Measurements from ENCODE around the gene RBM15B. TPM values are rescaled to one million over a fixed set of nuclear protein-coding genes. Genes with fewer than 3 reads are reported as not detected.
A peak's percentile ranks its signal among the peaks of the same experiment; 100 is the strongest.

RBM15B gene
- total and polyA plus RNA-seq, 2 experiments from 2014 or later: 16.3 to 57.9 TPM

GRCh38 chr3:51429138-51429537 is 38.1 kb downstream of the RBM15B start:
- DNase-seq (ENCODE audit: low spot score): no peak
- no peaks in the 10 kb centered on the region for H3K9me3 Mint-ChIP-seq
- Histone ChIP-seq H2AFZ (no peak overlapping the region), H3K4me2 (no peak overlapping the region), H3K36me3 (ENCODE audit: insufficient read depth) (peaks cover 11% of the 10 kb centered on the region), H4K20me1 (replicated peaks; ENCODE audit: insufficient read depth) (no peaks in the 10 kb centered on the region; the same call in 1 of the 2 replicates), H3K27me3 (ENCODE audit: insufficient read depth) (no peaks in the 10 kb centered on the region), H3K27ac (ENCODE audit: low read depth) (no peak overlapping the region), H3F3A (replicated peaks; ENCODE audit: low read depth) (no peaks in the 10 kb centered on the region), H3K79me2 (replicated peaks; ENCODE audit: insufficient read depth) (peaks cover 4% of the 10 kb centered on the region; the same call in 1 of the 2 replicates), H3K4me1 (ENCODE audit: insufficient read depth) (no peaks in the 10 kb centered on the region), H3K4me3 (no peak overlapping the region), H3K9me2 (ENCODE audit: insufficient read depth) (no peaks in the 10 kb centered on the region)
- H3K27ac Mint-ChIP-seq: no peak overlapping the region
- no peaks in the 10 kb centered on the region for H3K4me1 Mint-ChIP-seq
- H3K36me3 Mint-ChIP-seq (ENCODE audit: low read depth): peaks cover 43% of the 10 kb centered on the region; the same call in 2 of the 3 replicates
- no peak for ATAC-seq
- TF ChIP-seq EZH2phosphoT487 (IDR thresholded peaks at IDR 0.05; ENCODE audit: unreplicated experiment): no peak
- no peak overlapping the region for H3K4me3 Mint-ChIP-seq
- peaks cover 2% of the 10 kb centered on the region for H3K27me3 Mint-ChIP-seq (ENCODE audit: insufficient read depth, low read depth, poor library complexity)

- peaks cover 6% of the 10 kb centered on the region for H3K36me3 ChIP-seq (ENCODE audit: insufficient read depth)
- Mint-ChIP-seq H3K4me3 (no peak overlapping the region), H3K27ac (no peak overlapping the region), H3K27me3 (ENCODE audit: insufficient read depth, low read depth, poor library complexity) (peaks cover 1% of the 10 kb centered on the region), H3K9me3 (no peaks in the 10 kb centered on the region), H3K36me3 (ENCODE audit: low read depth) (peaks cover 34% of the 10 kb centered on the region), H3K4me1 (no peaks in the 10 kb centered on the region)
- H4K20me1 ChIP-seq (replicated peaks; ENCODE audit: insufficient read depth): peaks cover 4% of the 10 kb centered on the region; the same call in 1 of the 2 replicates
- no peak for TF ChIP-seq STAT1 (IDR thresholded peaks at IDR 0.05; ENCODE audit: unreplicated experiment)
- no peaks in the 10 kb centered on the region for H3K27me3 ChIP-seq (ENCODE audit: insufficient read depth)
- DNase-seq (ENCODE audit: low spot score) (no peak), ATAC-seq (no peak)
- no peak overlapping the region for H3K4me2 ChIP-seq
- H3K4me1 ChIP-seq (ENCODE audit: insufficient read depth): no peaks in the 10 kb centered on the region
- H3K79me2 ChIP-seq (replicated peaks; ENCODE audit: insufficient read depth): peaks cover 8% of the 10 kb centered on the region; the same call in 1 of the 2 replicates
- no peaks in the 10 kb centered on the region for H3F3A ChIP-seq (replicated peaks; ENCODE audit: low read depth)
- H3K27ac ChIP-seq (ENCODE audit: low read depth): no peak overlapping the region
- H2AFZ ChIP-seq: no peak overlapping the region
- H3K9me2 ChIP-seq (ENCODE audit: insufficient read depth): no peaks in the 10 kb centered on the region
- H3K4me3 ChIP-seq: no peak overlapping the region
Measured at GRCh38 chr3:51434110-51434509, 43.0 kb downstream of the RBM15B start.

GRCh38 chr3:51434746-51435327 is 43.8 kb downstream of the RBM15B start:
- H3K4me3 ChIP-seq: no peak overlapping the region
- no peak overlapping the region for H3K4me2 ChIP-seq
- H3F3A ChIP-seq (replicated peaks; ENCODE audit: low read depth): no peaks in the 10 kb centered on the region
- peak; percentile 84 for DNase-seq (ENCODE audit: low spot score)
- Mint-ChIP-seq H3K36me3 (ENCODE audit: low read depth) (peaks cover 30% of the 10 kb centered on the region), H3K27me3 (ENCODE audit: insufficient read depth, low read depth, poor library complexity) (peaks cover 1% of the 10 kb centered on the region), H3K4me1 (no peaks in the 10 kb centered on the region), H3K9me3 (no peaks in the 10 kb centered on the region), H3K4me3 (no peak overlapping the region), H3K27ac (no peak overlapping the region)
- no peak overlapping the region for H2AFZ ChIP-seq
- H4K20me1 ChIP-seq (replicated peaks; ENCODE audit: insufficient read depth): peaks cover 4% of the 10 kb centered on the region; the same call in 1 of the 2 replicates
- no peak for TF ChIP-seq ETS1 (IDR thresholded peaks at IDR 0.05)
- TF ChIP-seq POLR2AphosphoS5 (IDR thresholded peaks at IDR 0.05; ENCODE audit: low read depth): no peak
- no peak for TF ChIP-seq CREB1 (CRISPR knock-in tag; IDR thresholded peaks at IDR 0.05; ENCODE audit: low read depth)
- TF ChIP-seq JUNB (IDR thresholded peaks at IDR 0.05; ENCODE audit: unreplicated experiment): no peak
- TF ChIP-seq NANOG (IDR thresholded peaks at IDR 0.05; ENCODE audit: borderline replicate concordance): no peak
- TF ChIP-seq CTCF (conservative IDR thresholded peaks at IDR 0.05; ENCODE audit: low read depth in 2 of 2): peak; percentile 78 to 87
- TF ChIP-seq REST (IDR thresholded peaks at IDR 0.05; ENCODE audit: unreplicated experiment): no peak
- no peak overlapping the region for H3K27ac ChIP-seq (ENCODE audit: low read depth)
- peaks cover 8% of the 10 kb centered on the region; the same call in 1 of the 2 replicates for H3K79me2 ChIP-seq (replicated peaks; ENCODE audit: insufficient read depth)
- no peaks in the 10 kb centered on the region for H3K4me1 ChIP-seq (ENCODE audit: insufficient read depth)
- H3K27me3 ChIP-seq (ENCODE audit: insufficient read depth): no peaks in the 10 kb centered on the region
- ATAC-seq: peak; percentile 98
- H3K36me3 ChIP-seq (ENCODE audit: insufficient read depth): peaks cover 6% of the 10 kb centered on the region
- no peaks in the 10 kb centered on the region for H3K9me2 ChIP-seq (ENCODE audit: insufficient read depth)
